ENCODE data around the gene RNF144A. TPM values are rescaled to one million over a fixed set of nuclear protein-coding genes. Genes with fewer than 3 reads are reported as not detected.

The RNF144A gene
- total and polyA plus RNA-seq, 11 donors = 3.5 to 27.2 (median 11.9) TPM

GRCh38 chr2:6911721-6912120 is 5.5 kb upstream of the RNF144A start:
- no peaks in the 10 kb centered on the region for H3K9me3 ChIP-seq
- intact Hi-C loops (cut with DNase I) = loop anchor here in 1 of 10 donors (10.0 kb wide), 1 partner anchor 53 kb away; no protein-coding TSS in a partner anchor
- no peaks in the 10 kb centered on the region for H3K36me3 ChIP-seq
- ATAC-seq = no peak
- no peak for DNase-seq
- H3K4me1 ChIP-seq = peaks cover 0 to 17% (median 0%) of the 10 kb centered on the region in 12 donors
- no peak overlapping the region for H3K4me3 ChIP-seq
- no peak overlapping the region for H3K27ac ChIP-seq
- H3K27me3 ChIP-seq = no peaks in the 10 kb centered on the region
- TF ChIP-seq POLR2A (IDR thresholded peaks at IDR 0.05) (no peak), CTCF (IDR thresholded peaks at IDR 0.05) (no peak)

- peaks cover 0 to 21% (median 2%) of the 10 kb centered on the region in 12 donors for H3K4me1 ChIP-seq
- ATAC-seq = no peak
- WGBS, 4 donors = 89 to 93% (median 91%) methylated on average over 9 of the region's 9 CpGs
- no peaks in the 10 kb centered on the region for H3K9me3 ChIP-seq
- no peak overlapping the region for H3K4me3 ChIP-seq
- intact Hi-C loops (cut with DNase I) = loop anchor here in 1 of 10 donors (10.0 kb wide), 1 partner anchor 51 kb away; no protein-coding TSS in a partner anchor
- no peak overlapping the region for H3K27ac ChIP-seq
- H3K36me3 ChIP-seq = no peaks in the 10 kb centered on the region
- DNase-seq = no peak
- no peaks in the 10 kb centered on the region for H3K27me3 ChIP-seq
- no peak for TF ChIP-seq POLR2A (IDR thresholded peaks at IDR 0.05)
- no peak for TF ChIP-seq CTCF (IDR thresholded peaks at IDR 0.05)
Measured at GRCh38 chr2:6913415-6914157, 3.6 kb upstream of the RNF144A start.

- WGBS, 4 donors = 85 to 97% (median 90%) methylated on average over 3 of the region's 3 CpGs
- intact Hi-C loops (cut with DNase I) = loop anchor here (5.0 to 10.0 kb wide), 7 partner anchors 50 to 127 kb away; no protein-coding TSS in a partner anchor
Measured at GRCh38 chr2:6914828-6915227, 2.4 kb upstream of the RNF144A start.

More at GRCh38 chr2:6914828-6915227, 2.4 kb upstream of the RNF144A start:
- ATAC-seq = no peak
- H3K4me1 ChIP-seq = peaks cover 0 to 29% (median 13%) of the 10 kb centered on the region in 12 donors
- no peaks in the 10 kb centered on the region for H3K27me3 ChIP-seq
- DNase-seq = no peak
- H3K36me3 ChIP-seq = no peaks in the 10 kb centered on the region
- H3K9me3 ChIP-seq = no peaks in the 10 kb centered on the region
- no peak for TF ChIP-seq POLR2A (IDR thresholded peaks at IDR 0.05)
- TF ChIP-seq CTCF (IDR thresholded peaks at IDR 0.05) = no peak
- H3K27ac ChIP-seq = no peak overlapping the region
- no peak overlapping the region for H3K4me3 ChIP-seq
